NCI-H1105 (cell line): ENCODE results near the gene AWAT2.

Experiments used
- DNase-seq: peaks from one replicate; lab custom pipeline; 2025; lab: John Stamatoyannopoulos, UW

The AWAT2 gene

GRCh38 chrX:70042399-70043371 is 7.1 kb downstream of the AWAT2 start:
- no peak for DNase-seq

GRCh38 chrX:70041993-70042392 is 7.7 kb downstream of the AWAT2 start:
- no peak for DNase-seq

GRCh38 chrX:70039758-70040157 is 10.0 kb downstream of the AWAT2 start:
- DNase-seq = no peak

- DNase-seq = peak; percentile 0
Observed at GRCh38 chrX:70038951-70039350, 10.8 kb downstream of the AWAT2 start.

- DNase-seq = no peak
Observed at GRCh38 chrX:70038515-70038914, 11.2 kb downstream of the AWAT2 start.

GRCh38 chrX:70034646-70035045 is 15.1 kb downstream of the AWAT2 start:
- no peak for DNase-seq

- DNase-seq = peak; percentile 6
Observed at GRCh38 chrX:70033348-70034051, 16.2 kb downstream of the AWAT2 start.

GRCh38 chrX:70032792-70033191 is 16.9 kb downstream of the AWAT2 start:
- DNase-seq = no peak

- DNase-seq = peak; percentile 16
Observed at GRCh38 chrX:70030301-70030767, 19.4 kb downstream of the AWAT2 start.

GRCh38 chrX:70029863-70030262 is 19.9 kb downstream of the AWAT2 start:
- no peak for DNase-seq

- DNase-seq = no peak
Observed at GRCh38 chrX:70026851-70027200, 22.9 kb downstream of the AWAT2 start.

- DNase-seq = no peak
Observed at GRCh38 chrX:70026112-70026850, 23.5 kb downstream of the AWAT2 start.

- no peak for DNase-seq
Observed at GRCh38 chrX:70025464-70025863, 24.3 kb downstream of the AWAT2 start.

GRCh38 chrX:70022616-70023015 is 27.1 kb downstream of the AWAT2 start:
- no peak for DNase-seq

GRCh38 chrX:70016513-70016912 is 33.2 kb downstream of the AWAT2 start:
- DNase-seq = no peak

- no peak for DNase-seq
Observed at GRCh38 chrX:70013466-70014381, 36.0 kb downstream of the AWAT2 start.

GRCh38 chrX:70012756-70013155 is 37.0 kb downstream of the AWAT2 start:
- DNase-seq = no peak

- DNase-seq = no peak
Observed at GRCh38 chrX:70009970-70010369, 39.8 kb downstream of the AWAT2 start.

- DNase-seq = no peak
Observed at GRCh38 chrX:70009049-70009448, 40.7 kb downstream of the AWAT2 start.

GRCh38 chrX:70007946-70008345 is 41.8 kb downstream of the AWAT2 start:
- no peak for DNase-seq

- no peak for DNase-seq
Observed at GRCh38 chrX:70001708-70002341, 47.9 kb downstream of the AWAT2 start.
